MV-4-11 (cell line): ENCODE data around the gene LMNTD1.
A peak's percentile ranks its signal among the peaks of the same experiment; 100 is the strongest.

ENCODE experiments used
- DNase-seq: peaks from one replicate; lab custom pipeline; 2025; lab: John Stamatoyannopoulos, UW

Gene LMNTD1

DNA sequence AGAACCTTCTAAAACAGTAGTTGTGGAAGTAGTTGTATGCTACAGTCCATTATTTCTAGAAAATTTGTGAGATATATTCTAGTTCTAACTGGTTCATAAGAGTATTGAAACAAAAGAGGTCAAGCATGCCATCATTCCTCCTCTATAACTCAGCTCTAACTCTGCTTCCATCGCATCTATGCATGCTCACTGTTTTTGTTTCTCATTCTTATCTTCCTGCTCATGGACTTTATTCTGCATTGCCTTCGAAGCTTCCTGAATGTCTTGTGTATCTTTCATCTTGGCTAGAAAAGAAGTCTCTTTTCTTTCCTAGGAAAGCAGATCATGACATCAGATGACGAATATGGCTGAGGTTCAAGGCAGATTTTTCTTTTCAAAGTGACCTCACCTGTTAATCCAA, 402 bp downstream of the LMNTD1 start:
- DNase-seq, result no peak

DNA sequence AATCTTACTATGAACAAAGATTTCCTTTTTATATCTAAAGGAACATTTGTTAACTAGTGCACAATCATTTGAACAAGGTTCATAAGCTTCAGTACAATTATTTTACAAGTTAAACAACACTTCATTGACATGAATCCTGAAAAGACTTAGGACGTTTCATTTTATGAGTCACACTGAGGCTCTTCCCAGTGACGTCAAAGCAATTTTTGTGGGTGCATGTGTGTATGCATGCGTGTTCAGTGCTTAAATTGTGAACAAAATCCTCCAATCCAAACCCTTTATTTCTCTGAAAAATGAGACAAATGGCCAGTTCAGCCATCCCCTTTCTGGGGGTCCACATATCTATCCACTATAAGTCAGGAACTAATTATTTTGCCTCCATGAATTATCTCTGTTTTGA, 2.9 kb downstream of the LMNTD1 start:
- no peak for DNase-seq

DNA sequence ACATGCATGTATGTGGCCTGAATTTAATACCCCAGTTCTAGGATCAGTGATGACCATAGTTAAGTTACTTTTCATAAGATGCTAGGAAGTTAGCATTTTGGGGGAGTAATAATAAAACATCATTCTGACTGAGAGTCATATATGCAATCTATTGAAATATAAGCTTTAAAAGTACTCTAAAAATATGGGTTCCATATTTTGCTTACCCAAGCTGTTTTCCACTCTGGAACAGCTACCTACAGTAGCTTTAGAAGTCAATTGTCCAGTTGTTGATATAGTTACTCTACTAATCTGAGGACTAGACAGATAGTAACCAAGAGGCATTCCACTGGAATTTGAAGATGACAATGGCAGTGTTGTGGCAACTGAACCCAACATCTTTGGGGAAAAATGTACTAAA, 4.0 kb downstream of the LMNTD1 start:
- no peak for DNase-seq

DNA sequence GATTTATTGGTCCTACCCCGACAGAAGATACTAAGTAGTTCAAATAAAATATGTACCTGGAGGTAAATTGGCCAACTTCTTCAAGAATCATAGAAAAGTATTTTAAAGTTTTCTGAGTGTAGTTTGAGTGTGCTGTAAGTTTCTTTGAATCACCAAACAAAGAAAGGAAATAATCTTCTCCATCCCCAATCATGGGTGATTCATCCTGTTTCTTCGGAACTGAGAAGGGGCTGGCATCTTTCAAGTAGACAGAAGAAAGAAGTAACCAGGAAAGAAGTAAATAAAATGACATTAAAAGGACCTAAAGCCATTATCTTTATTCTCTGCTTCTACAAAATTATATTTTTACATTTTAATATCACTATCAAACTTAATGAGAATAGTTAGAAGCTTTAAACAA, 6.8 kb downstream of the LMNTD1 start:
- DNase-seq, result no peak

GRCh38 chr12:25533150-25533549, 19.9 kb downstream of the LMNTD1 start:
- DNase-seq, result no peak

- DNase-seq, result no peak
Measured at GRCh38 chr12:25531502-25532052, 21.5 kb downstream of the LMNTD1 start.

- DNase-seq, result no peak
Measured at GRCh38 chr12:25529738-25530137, 23.3 kb downstream of the LMNTD1 start.

DNA sequence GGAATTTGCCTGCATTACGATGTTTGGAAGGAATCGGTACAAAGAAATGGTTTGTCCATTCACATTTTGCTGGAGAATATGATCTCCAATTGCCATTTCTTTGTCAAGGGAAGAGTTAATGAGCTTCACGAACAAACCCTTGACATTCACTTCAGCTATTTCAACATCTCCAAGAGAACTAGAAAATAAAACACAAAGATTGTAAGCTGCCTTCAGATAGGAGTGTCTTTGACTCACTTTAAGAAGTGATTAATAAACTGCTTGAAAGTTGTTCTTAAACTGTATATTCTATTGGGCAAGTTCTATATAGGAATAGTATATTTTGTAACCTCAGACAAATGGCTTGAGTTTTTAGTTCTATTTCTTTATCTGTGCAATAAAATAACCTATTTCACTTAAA, 26.3 kb downstream of the LMNTD1 start:
- no peak for DNase-seq

- DNase-seq, result no peak
Measured at GRCh38 chr12:25524366-25524765, 28.7 kb downstream of the LMNTD1 start.

- no peak for DNase-seq
Measured at GRCh38 chr12:25521625-25522256, 31.3 kb downstream of the LMNTD1 start.

- DNase-seq, result peak; percentile 68
Measured at GRCh38 chr12:25518512-25518911, 34.6 kb downstream of the LMNTD1 start.

GRCh38 chr12:25504744-25505143, 48.3 kb downstream of the LMNTD1 start:
- DNase-seq, result no peak

DNA sequence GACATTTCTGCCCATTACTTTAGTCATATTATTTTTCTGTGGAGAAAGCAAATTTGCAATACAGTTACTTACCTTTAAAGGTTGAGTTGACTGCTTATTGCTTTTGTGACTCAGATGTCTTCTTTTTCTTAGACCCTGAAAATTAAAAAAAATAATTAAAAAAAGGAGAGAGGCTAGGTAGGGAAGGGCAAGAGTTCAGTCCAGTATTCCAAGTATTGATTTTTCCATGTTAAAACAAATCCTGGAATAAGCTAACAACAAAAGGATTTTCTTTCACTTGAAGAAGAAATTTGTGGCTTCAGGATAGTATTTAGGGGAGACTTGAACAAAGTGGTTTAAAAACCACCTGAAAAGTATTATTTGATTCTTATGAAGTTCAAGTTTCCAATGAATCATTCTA, 49.4 kb downstream of the LMNTD1 start:
- DNase-seq, result no peak

- DNase-seq, result peak; percentile 15
Measured at GRCh38 chr12:25502596-25502995, 50.5 kb downstream of the LMNTD1 start.

DNA sequence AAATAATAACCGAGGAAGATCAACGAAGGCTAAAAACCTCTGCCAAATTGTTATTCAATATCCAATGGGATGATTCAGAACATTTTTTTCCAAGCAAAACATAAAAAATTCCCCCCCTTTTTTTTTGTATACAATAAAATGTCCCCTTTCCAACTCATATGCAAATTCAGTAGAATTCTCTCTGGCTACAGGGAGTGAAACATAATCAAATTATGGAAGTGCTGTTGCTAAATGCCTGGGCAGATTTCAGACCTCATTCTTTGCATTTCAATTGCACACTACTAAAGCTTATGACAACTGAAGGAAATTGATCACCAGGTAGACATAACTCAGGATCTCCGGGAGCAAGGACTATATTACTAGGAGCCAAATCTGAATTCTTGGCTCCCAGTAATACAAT, 51.0 kb downstream of the LMNTD1 start:
- no peak for DNase-seq

- no peak for DNase-seq
Measured at GRCh38 chr12:25501549-25501948, 51.5 kb downstream of the LMNTD1 start.

- no peak for DNase-seq
Measured at GRCh38 chr12:25500651-25501050, 52.4 kb downstream of the LMNTD1 start.

GRCh38 chr12:25497021-25497420, 56.1 kb downstream of the LMNTD1 start:
- DNase-seq, result no peak

DNA sequence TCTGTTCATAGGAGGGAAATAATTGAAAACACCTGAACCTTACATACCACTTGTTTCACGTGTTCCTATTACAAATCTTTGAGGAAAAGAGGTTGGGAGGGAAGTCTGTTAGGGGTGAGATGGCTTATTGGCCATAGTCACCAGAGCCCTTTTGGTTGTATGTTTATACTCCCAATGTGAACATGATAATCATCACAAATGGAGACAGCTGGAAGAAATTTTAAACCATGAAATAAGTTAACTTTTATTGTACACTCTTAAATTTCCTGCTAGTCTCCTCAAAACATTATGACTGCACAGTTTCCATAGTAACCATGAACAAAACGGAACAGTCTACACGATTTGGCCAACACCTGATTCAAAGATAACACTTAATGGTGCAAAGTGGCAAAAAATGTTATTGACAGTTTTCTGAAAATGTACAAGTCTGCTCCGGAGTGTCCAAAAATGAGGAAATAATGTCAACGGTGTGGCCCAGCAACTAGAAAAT, 56.9 kb downstream of the LMNTD1 start:
- no peak for DNase-seq

- no peak for DNase-seq
Measured at GRCh38 chr12:25495331-25496097, 57.6 kb downstream of the LMNTD1 start.

DNA sequence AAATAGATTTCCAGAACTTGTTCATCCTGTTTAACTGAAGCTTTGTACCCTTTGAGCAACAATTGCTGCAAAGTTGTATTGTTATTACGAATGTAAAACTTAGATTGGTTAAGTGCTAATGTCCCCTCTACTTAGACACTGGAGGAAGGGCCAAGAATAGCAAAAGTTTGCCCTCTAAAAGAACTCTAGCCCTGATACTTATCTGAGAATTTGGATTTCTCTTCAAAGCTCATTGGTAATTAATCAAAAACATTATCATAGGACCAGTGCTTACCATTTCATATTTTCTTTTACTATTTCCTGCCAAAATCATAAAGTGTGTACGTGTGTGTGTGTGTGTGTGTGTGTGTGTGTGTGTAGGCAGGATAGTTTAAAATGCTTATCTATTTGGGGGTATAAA, 58.2 kb downstream of the LMNTD1 start:
- no peak for DNase-seq

DNA sequence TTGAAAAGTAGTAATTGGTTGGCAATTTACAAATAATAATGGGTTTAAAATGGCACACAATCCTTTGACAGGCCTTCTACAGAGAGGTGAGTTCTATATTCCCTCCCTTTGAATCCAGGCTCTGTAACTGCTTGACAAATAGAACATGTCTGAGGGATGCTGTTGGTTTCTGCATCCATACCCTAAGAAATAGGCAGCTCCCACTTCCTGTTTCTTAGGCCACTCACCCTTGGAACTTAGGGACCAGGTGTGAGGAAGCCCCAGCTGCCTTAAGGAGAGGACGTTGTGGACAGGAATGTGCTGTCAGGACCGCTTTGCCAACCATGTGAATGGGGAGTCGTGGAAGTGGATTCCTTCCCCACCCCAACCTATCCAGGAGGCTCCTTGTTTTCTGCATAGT, 59.4 kb downstream of the LMNTD1 start:
- DNase-seq, result no peak
